Neutrophil (primary cell): ENCODE measurements around the gene PARD3.

Experiments
- H3K27ac ChIP-seq: fragments of 200-600 bp; sonication (generic); 2 replicates; pipeline ENCODE4 v1.5.1; 2016; ENCODE audit warnings: mild to moderate bottlenecking, moderate library complexity
- H3K27me3 ChIP-seq: fragments of 200-600 bp; sonication (generic); 2 replicates; pipeline ENCODE4 v1.6.0; 2016; ENCODE audit warnings: mild to moderate bottlenecking
- H3K36me3 ChIP-seq: fragments of 200-600 bp; sonication (generic); 2 replicates; pipeline ENCODE4 v1.5.1; 2017
- H3K4me1 ChIP-seq, 2 experiments: fragments of 200-600 bp in 1 of 2; sonication (generic) in 1 of 2; 1 replicate in 1 of 2; 2 replicates in 1 of 2; pipeline versions ENCODE4 v1.5.1 to v1.6.1; 2013 to 2016; ENCODE audit warnings: low read depth in 1 of 2, low read length in 1 of 2, mild to moderate bottlenecking in 1 of 2, moderate library complexity in 1 of 2; ENCODE audit not compliant: control insufficient read depth in 1 of 2, insufficient read depth in 1 of 2
- H3K4me3 ChIP-seq, 2 experiments: fragments of 200-600 bp in 1 of 2; sonication (generic) in 1 of 2; 1 replicate in 1 of 2; 2 replicates in 1 of 2; pipeline ENCODE4 v1.5.1; 2013 to 2016; ENCODE audit warnings: low read depth in 1 of 2, low read length in 1 of 2, mild to moderate bottlenecking in 1 of 2, moderate library complexity in 1 of 2
- H3K9me3 ChIP-seq: fragments of 200-600 bp; sonication (generic); 2 replicates; pipeline ENCODE4 v1.5.1; 2016
- CTCF ChIP-seq: fragments of 200-600 bp; sonication (generic); IDR thresholded peaks from 2 replicates; pipeline ENCODE4 v1.5.1; 2016; ENCODE audit warnings: antibody characterized with exemption

Gene PARD3

GRCh38 chr10:34260904-34261303, 554.2 kb downstream of the PARD3 start:
- Histone ChIP-seq H3K27me3 (no peaks in the 10 kb centered on the region), H3K4me3 (no peak overlapping the region), H3K36me3 (no peaks in the 10 kb centered on the region), H3K27ac (no peak overlapping the region), H3K4me1 (no peaks in the 10 kb centered on the region), H3K9me3 (no peaks in the 10 kb centered on the region)
- TF ChIP-seq CTCF, result no peak

GRCh38 chr10:34256216-34256615, 558.9 kb downstream of the PARD3 start:
- H3K27me3 ChIP-seq, result no peaks in the 10 kb centered on the region

GRCh38 chr10:34255035-34255434, 560.1 kb downstream of the PARD3 start:
- Histone ChIP-seq H3K4me1 (no peaks in the 10 kb centered on the region), H3K9me3 (no peaks in the 10 kb centered on the region), H3K27me3 (no peaks in the 10 kb centered on the region), H3K4me3 (no peak overlapping the region), H3K27ac (no peak overlapping the region), H3K36me3 (no peaks in the 10 kb centered on the region)
- TF ChIP-seq CTCF, result no peak

More at GRCh38 chr10:34256216-34256615, 558.9 kb downstream of the PARD3 start:
- Histone ChIP-seq H3K27ac (no peak overlapping the region), H3K4me1 (no peaks in the 10 kb centered on the region), H3K4me3 (no peak overlapping the region), H3K36me3 (no peaks in the 10 kb centered on the region), H3K9me3 (no peaks in the 10 kb centered on the region)
- no peak for TF ChIP-seq CTCF

- H3K9me3 ChIP-seq, result no peaks in the 10 kb centered on the region
- no peak overlapping the region for H3K27ac ChIP-seq
- H3K27me3 ChIP-seq, result no peaks in the 10 kb centered on the region
- no peak overlapping the region for H3K4me3 ChIP-seq
- H3K36me3 ChIP-seq, result no peaks in the 10 kb centered on the region
- H3K4me1 ChIP-seq, result no peaks in the 10 kb centered on the region
- TF ChIP-seq CTCF, result no peak
These were observed 560.5 kb downstream of the PARD3 start for GRCh38 chr10:34254596-34254995.

GRCh38 chr10:34252111-34252510, 563.0 kb downstream of the PARD3 start:
- H3K4me1 ChIP-seq, result no peaks in the 10 kb centered on the region
- no peaks in the 10 kb centered on the region for H3K27me3 ChIP-seq
- no peaks in the 10 kb centered on the region for H3K9me3 ChIP-seq
- no peaks in the 10 kb centered on the region for H3K36me3 ChIP-seq
- no peak overlapping the region for H3K27ac ChIP-seq
- TF ChIP-seq CTCF, result no peak
- no peak overlapping the region for H3K4me3 ChIP-seq

GRCh38 chr10:34251177-34251576, 563.9 kb downstream of the PARD3 start:
- TF ChIP-seq CTCF, result no peak
- H3K4me1 ChIP-seq, result no peaks in the 10 kb centered on the region

More at GRCh38 chr10:34251177-34251576, 563.9 kb downstream of the PARD3 start:
- Histone ChIP-seq H3K4me3 (no peak overlapping the region), H3K36me3 (no peaks in the 10 kb centered on the region), H3K9me3 (no peaks in the 10 kb centered on the region), H3K27me3 (no peaks in the 10 kb centered on the region), H3K27ac (no peak overlapping the region)
